ENCODE data around the gene FNDC7. TPM values are rescaled to one million over a fixed set of nuclear protein-coding genes. Genes with fewer than 3 reads are reported as not detected.

FNDC7 gene
- total and polyA plus RNA-seq, 9 of the 15 experiments (the other 6 are each of a cell fraction or from before 2014, with no cell fraction given), result not detected

DNA sequence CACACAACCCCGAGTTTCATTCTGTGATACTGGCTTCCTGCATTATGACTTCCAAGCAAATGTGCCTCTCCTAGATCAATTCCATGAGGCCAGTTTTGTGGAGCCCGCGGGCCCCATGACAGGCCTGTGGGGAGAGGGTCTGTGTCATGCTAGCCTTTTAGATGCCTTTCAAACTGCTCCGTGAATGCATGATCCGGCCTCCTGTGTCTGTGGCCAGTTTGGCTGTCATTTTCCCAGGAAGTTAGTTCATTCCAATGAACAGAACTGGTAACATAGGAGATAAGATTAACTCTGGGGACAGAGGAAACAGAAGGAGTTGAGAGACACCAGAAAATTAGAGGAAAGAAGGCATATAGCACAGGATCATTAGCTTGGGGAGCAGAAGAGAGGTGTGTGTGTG, 3.2 kb downstream of the FNDC7 start:
- Histone ChIP-seq H3K9ac (ENCODE audit: insufficient read depth in 1 of 2, low read depth in 2 of 2, low read length in 2 of 2) (no peak overlapping the region), H3K36me3 (ENCODE audit: control insufficient read depth, insufficient read depth, low read length) (no peaks in the 10 kb centered on the region), H3K27me3 (ENCODE audit: control insufficient read depth in 2 of 2, insufficient read depth in 2 of 2, low read length in 2 of 2) (peaks cover 19 to 24% of the 10 kb centered on the region in 2 experiments; a peak in 4 of 5 replicates), H3K4me1 (replicated peaks in 1 of 2; ENCODE audit: control insufficient read depth in 2 of 2, insufficient read depth in 2 of 2, low read length in 2 of 2) (peaks cover 0 to 10% of the 10 kb centered on the region in 2 experiments; a peak in 3 of 5 replicates), H3K9me3 (replicated peaks; ENCODE audit: control insufficient read depth, insufficient read depth, low read depth, low read length) (no peaks in the 10 kb centered on the region), H3K79me2 (ENCODE audit: control insufficient read depth, insufficient read depth, low read length) (no peaks in the 10 kb centered on the region), H3K4me2 (ENCODE audit: insufficient read depth, low read length) (no peak overlapping the region), H4K20me1 (replicated peaks; ENCODE audit: control insufficient read depth, insufficient read depth, low read length) (no peaks in the 10 kb centered on the region), H3K4me3 (no peak overlapping the region), H3K9me1 (ENCODE audit: control insufficient read depth, insufficient read depth, low read length) (no peaks in the 10 kb centered on the region), H2AFZ (ENCODE audit: low read depth, low read length) (no peak overlapping the region), H3K27ac (ENCODE audit: extremely low read depth, low read depth, low read length) (no peak overlapping the region)
- CTCF ChIA-PET (ENCODE audit: low intra/inter-chr PET ratio), result no interaction called here
- ATAC-seq (no peak), FAIRE-seq (no peak), DNase-seq (ENCODE audit: extremely low read depth in 1 of 4, low spot score in 3 of 4) (no peak)
- BruUV-seq (replicated peaks), result no TSS peak
- intact Hi-C loops (cut with micrococcal nuclease) (no loop called here), in situ Hi-C loops (cut with MboI) (no loop called here)
- no peak for TF ChIP-seq ZNF174 (CRISPR knock-in tag; IDR thresholded peaks at IDR 0.05)
- no peak for TF ChIP-seq SMC3 (conservative IDR thresholded peaks at IDR 0.05; ENCODE audit: insufficient read depth, low read depth, low read length)
- TF ChIP-seq ZNF184 (CRISPR knock-in tag; IDR thresholded peaks at IDR 0.05), result no peak
- TF ChIP-seq PRMT5 (CRISPR knock-in tag; IDR thresholded peaks at IDR 0.05), result no peak
- TF ChIP-seq E2F3 (CRISPR knock-in tag; IDR thresholded peaks at IDR 0.05), result no peak
- no peak for TF ChIP-seq ZNF551 (CRISPR knock-in tag; IDR thresholded peaks at IDR 0.05)
- TF ChIP-seq, protein P1, sequence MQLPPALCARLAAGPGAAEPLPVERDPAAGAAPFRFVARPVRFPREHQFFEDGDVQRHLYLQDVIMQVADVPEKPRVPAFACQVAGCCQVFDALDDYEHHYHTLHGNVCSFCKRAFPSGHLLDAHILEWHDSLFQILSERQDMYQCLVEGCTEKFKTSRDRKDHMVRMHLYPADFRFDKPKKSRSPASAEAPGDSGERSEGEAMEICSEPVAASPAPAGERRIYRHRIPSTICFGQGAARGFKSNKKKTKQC (CRISPR knock-in tag; IDR thresholded peaks at IDR 0.05), result no peak
- TF ChIP-seq, protein P2, sequence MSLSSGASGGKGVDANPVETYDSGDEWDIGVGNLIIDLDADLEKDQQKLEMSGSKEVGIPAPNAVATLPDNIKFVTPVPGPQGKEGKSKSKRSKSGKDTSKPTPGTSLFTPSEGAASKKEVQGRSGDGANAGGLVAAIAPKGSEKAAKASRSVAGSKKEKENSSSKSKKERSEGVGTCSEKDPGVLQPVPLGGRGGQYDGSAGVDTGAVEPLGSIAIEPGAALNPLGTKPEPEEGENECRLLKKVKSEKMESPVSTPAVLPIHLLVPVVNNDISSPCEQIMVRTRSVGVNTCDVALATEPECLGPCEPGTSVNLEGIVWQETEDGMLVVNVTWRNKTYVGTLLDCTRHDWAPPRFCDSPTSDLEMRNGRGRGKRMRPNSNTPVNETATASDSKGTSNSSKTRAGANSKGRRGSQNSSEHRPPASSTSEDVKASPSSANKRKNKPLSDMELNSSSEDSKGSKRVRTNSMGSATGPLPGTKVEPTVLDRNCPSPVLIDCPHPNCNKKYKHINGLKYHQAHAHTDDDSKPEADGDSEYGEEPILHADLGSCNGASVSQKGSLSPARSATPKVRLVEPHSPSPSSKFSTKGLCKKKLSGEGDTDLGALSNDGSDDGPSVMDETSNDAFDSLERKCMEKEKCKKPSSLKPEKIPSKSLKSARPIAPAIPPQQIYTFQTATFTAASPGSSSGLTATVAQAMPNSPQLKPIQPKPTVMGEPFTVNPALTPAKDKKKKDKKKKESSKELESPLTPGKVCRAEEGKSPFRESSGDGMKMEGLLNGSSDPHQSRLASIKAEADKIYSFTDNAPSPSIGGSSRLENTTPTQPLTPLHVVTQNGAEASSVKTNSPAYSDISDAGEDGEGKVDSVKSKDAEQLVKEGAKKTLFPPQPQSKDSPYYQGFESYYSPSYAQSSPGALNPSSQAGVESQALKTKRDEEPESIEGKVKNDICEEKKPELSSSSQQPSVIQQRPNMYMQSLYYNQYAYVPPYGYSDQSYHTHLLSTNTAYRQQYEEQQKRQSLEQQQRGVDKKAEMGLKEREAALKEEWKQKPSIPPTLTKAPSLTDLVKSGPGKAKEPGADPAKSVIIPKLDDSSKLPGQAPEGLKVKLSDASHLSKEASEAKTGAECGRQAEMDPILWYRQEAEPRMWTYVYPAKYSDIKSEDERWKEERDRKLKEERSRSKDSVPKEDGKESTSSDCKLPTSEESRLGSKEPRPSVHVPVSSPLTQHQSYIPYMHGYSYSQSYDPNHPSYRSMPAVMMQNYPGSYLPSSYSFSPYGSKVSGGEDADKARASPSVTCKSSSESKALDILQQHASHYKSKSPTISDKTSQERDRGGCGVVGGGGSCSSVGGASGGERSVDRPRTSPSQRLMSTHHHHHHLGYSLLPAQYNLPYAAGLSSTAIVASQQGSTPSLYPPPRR (CRISPR knock-in tag; IDR thresholded peaks at IDR 0.05; ENCODE audit: borderline replicate concordance), result no peak
- TF ChIP-seq WHSC1 (IDR thresholded peaks at IDR 0.05; ENCODE audit: low read length), result no peak
- 13% methylated on average over 5 of the region's 5 CpGs for WGBS (ENCODE audit: insufficient coverage, low coverage, missing lambda C conversion rate)
- POLR2A ChIA-PET, result interaction anchor here (1.0 to 2.2 kb wide), 2 partner anchors 13 to 85 kb away, joined by 3 to 19 read pairs; no protein-coding TSS in a partner anchor
